Uterus (tissue), 2 donors: ENCODE results near the gene TSACC.

ENCODE experiments used
- CTCF ChIP-seq, 4 experiments: fragments of 200-600 bp in 2 of 4; fragments of 450-650 bp in 2 of 4; sonication (generic) in 2 of 4; IDR thresholded peaks; one replicate each; pipeline ENCODE4 v1.5.1; 2016 to 2019; ENCODE audit warnings: antibody characterized with exemption in 4 of 4, mild to moderate bottlenecking in 2 of 4, moderate library complexity in 1 of 4
- POLR2A ChIP-seq, 2 donors: fragments of 450-650 bp; IDR thresholded peaks; one replicate each; pipeline ENCODE4 v1.6.1; 2016; ENCODE audit warnings: antibody characterized with exemption in 2 of 2, mild to moderate bottlenecking in 1 of 2, moderate library complexity in 1 of 2

- TF ChIP-seq CTCF (IDR thresholded peaks at IDR 0.05) (no peak), POLR2A (IDR thresholded peaks at IDR 0.05) (no peak)
Measured at GRCh38 chr1:156387870-156388173, 49.5 kb downstream of the TSACC start.
